ENCODE measurements around the gene RSPO4.

RSPO4 gene

GRCh38 chr20:940926-941325, 61.2 kb downstream of the RSPO4 start:
- no peak for DNase-seq

- no peak for DNase-seq
Measured at GRCh38 chr20:939606-940005, 62.5 kb downstream of the RSPO4 start.

- DNase-seq = no peak
Measured at GRCh38 chr20:934186-934840, 67.8 kb downstream of the RSPO4 start.

GRCh38 chr20:933029-933428, 69.1 kb downstream of the RSPO4 start:
- DNase-seq = no peak

GRCh38 chr20:931401-931800, 70.7 kb downstream of the RSPO4 start:
- DNase-seq = no peak

- DNase-seq = no peak
Measured at GRCh38 chr20:926670-927069, 75.4 kb downstream of the RSPO4 start.

- no peak for DNase-seq
Measured at GRCh38 chr20:925516-925915, 76.6 kb downstream of the RSPO4 start.

- no peak for DNase-seq
Measured at GRCh38 chr20:924639-925038, 77.5 kb downstream of the RSPO4 start.

GRCh38 chr20:922781-923180, 79.3 kb downstream of the RSPO4 start:
- no peak for DNase-seq

GRCh38 chr20:921068-921467, 81.0 kb downstream of the RSPO4 start:
- no peak for DNase-seq

- DNase-seq = no peak
Measured at GRCh38 chr20:920311-920710, 81.8 kb downstream of the RSPO4 start.

GRCh38 chr20:919491-919916, 82.6 kb downstream of the RSPO4 start:
- no peak for DNase-seq

- no peak for DNase-seq
Measured at GRCh38 chr20:917416-917815, 84.7 kb downstream of the RSPO4 start.

- DNase-seq = no peak
Measured at GRCh38 chr20:916825-917224, 85.3 kb downstream of the RSPO4 start.

- no peak for DNase-seq
Measured at GRCh38 chr20:916125-916799, 85.8 kb downstream of the RSPO4 start, which contains the start of gene ANGPT4. ANGPT4 (minus strand) TSS chr20:916334; CDS start chr20:916214, 120 bp downstream.

GRCh38 chr20:914727-915498, 87.2 kb downstream of the RSPO4 start:
- no peak for DNase-seq

GRCh38 chr20:913306-913849, 88.7 kb downstream of the RSPO4 start:
- DNase-seq = no peak

- peak; percentile 8 for DNase-seq
Measured at GRCh38 chr20:911882-912600, 90.1 kb downstream of the RSPO4 start.

GRCh38 chr20:910870-911770, 91.0 kb downstream of the RSPO4 start:
- no peak for DNase-seq

GRCh38 chr20:910132-910869, 91.8 kb downstream of the RSPO4 start:
- DNase-seq = no peak

GRCh38 chr20:909641-910040, 92.5 kb downstream of the RSPO4 start:
- DNase-seq = no peak
